ENCODE results near the gene PLEKHM3.

Gene PLEKHM3

DNA sequence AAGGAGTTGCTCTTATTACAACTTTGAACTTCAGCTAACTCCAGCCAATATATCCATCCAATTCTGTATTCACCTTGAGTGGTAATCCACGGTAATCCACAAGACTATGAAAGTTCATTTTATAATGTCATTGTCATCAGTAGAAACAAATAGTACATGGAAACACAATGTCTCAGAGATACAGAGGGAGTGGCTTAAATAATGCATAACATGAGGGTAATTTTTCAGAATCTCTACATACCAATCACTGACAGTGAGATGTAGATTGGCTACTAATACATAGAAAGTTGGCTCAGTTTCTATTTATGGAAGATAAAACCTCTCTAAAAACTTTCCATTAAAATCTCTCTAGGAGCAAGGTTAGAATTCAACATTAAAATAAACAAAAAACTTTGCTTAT is 93.2 kb downstream of the PLEKHM3 start:
- no peak for DNase-seq (ENCODE audit: low read depth in 1 of 2, low spot score in 1 of 2)
- H3K27ac ChIP-seq (replicated peaks): no peak overlapping the region
- TF ChIP-seq, protein P1, sequence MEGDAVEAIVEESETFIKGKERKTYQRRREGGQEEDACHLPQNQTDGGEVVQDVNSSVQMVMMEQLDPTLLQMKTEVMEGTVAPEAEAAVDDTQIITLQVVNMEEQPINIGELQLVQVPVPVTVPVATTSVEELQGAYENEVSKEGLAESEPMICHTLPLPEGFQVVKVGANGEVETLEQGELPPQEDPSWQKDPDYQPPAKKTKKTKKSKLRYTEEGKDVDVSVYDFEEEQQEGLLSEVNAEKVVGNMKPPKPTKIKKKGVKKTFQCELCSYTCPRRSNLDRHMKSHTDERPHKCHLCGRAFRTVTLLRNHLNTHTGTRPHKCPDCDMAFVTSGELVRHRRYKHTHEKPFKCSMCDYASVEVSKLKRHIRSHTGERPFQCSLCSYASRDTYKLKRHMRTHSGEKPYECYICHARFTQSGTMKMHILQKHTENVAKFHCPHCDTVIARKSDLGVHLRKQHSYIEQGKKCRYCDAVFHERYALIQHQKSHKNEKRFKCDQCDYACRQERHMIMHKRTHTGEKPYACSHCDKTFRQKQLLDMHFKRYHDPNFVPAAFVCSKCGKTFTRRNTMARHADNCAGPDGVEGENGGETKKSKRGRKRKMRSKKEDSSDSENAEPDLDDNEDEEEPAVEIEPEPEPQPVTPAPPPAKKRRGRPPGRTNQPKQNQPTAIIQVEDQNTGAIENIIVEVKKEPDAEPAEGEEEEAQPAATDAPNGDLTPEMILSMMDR (IDR thresholded peaks at IDR 0.05; ENCODE audit: insufficient read depth, low read length): no peak
- no peak for TF ChIP-seq GABPA (IDR thresholded peaks at IDR 0.05; ENCODE audit: low read depth)
- no peak for TF ChIP-seq POLR2AphosphoS5 (IDR thresholded peaks at IDR 0.05; ENCODE audit: low read depth)
- TF ChIP-seq, protein P2, sequence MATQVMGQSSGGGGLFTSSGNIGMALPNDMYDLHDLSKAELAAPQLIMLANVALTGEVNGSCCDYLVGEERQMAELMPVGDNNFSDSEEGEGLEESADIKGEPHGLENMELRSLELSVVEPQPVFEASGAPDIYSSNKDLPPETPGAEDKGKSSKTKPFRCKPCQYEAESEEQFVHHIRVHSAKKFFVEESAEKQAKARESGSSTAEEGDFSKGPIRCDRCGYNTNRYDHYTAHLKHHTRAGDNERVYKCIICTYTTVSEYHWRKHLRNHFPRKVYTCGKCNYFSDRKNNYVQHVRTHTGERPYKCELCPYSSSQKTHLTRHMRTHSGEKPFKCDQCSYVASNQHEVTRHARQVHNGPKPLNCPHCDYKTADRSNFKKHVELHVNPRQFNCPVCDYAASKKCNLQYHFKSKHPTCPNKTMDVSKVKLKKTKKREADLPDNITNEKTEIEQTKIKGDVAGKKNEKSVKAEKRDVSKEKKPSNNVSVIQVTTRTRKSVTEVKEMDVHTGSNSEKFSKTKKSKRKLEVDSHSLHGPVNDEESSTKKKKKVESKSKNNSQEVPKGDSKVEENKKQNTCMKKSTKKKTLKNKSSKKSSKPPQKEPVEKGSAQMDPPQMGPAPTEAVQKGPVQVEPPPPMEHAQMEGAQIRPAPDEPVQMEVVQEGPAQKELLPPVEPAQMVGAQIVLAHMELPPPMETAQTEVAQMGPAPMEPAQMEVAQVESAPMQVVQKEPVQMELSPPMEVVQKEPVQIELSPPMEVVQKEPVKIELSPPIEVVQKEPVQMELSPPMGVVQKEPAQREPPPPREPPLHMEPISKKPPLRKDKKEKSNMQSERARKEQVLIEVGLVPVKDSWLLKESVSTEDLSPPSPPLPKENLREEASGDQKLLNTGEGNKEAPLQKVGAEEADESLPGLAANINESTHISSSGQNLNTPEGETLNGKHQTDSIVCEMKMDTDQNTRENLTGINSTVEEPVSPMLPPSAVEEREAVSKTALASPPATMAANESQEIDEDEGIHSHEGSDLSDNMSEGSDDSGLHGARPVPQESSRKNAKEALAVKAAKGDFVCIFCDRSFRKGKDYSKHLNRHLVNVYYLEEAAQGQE (IDR thresholded peaks at IDR 0.05; ENCODE audit: insufficient replicate concordance, low read depth): no peak
- no peak for TF ChIP-seq SPI1 (IDR thresholded peaks at IDR 0.05; ENCODE audit: borderline replicate concordance, low read depth)
- H3K4me3 ChIP-seq (replicated peaks; ENCODE audit: insufficient read depth, low read length): no peak overlapping the region
- H3K27me3 ChIP-seq (ENCODE audit: insufficient read depth, poor library complexity, severe bottlenecking): no peaks in the 10 kb centered on the region

DNA sequence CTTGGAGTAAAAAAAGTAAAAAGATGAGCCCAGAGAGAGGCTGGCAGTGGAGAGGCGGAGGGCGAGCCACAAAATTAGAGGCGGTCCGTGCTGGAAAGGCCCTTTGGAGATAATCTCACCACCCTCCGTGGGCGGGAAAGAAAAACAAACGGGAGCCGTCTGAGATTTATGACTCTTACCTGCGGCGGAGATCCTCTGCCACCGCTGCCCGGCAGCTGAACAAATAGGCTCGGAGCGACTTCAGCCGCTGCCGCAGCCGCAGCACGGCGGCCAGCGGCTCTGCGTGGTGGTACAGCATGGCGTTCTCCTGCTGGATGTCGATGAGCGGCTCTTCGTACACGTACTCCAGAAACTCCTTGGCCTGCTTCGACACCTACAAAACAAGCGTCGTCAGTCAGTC is 94.6 kb downstream of the PLEKHM3 start:
- TF ChIP-seq, protein P1 (IDR thresholded peaks at IDR 0.05; ENCODE audit: insufficient read depth, low read length): no peak
- no peak for TF ChIP-seq SPI1 (IDR thresholded peaks at IDR 0.05; ENCODE audit: borderline replicate concordance, low read depth)
- TF ChIP-seq POLR2AphosphoS5 (IDR thresholded peaks at IDR 0.05; ENCODE audit: low read depth): no peak
- Histone ChIP-seq H3K27me3 (ENCODE audit: insufficient read depth, poor library complexity, severe bottlenecking) (no peaks in the 10 kb centered on the region), H3K4me3 (replicated peaks; ENCODE audit: insufficient read depth, low read length) (no peak overlapping the region), H3K27ac (replicated peaks) (no peak overlapping the region)
- no peak for DNase-seq (ENCODE audit: low read depth in 1 of 2, low spot score in 1 of 2)

DNA sequence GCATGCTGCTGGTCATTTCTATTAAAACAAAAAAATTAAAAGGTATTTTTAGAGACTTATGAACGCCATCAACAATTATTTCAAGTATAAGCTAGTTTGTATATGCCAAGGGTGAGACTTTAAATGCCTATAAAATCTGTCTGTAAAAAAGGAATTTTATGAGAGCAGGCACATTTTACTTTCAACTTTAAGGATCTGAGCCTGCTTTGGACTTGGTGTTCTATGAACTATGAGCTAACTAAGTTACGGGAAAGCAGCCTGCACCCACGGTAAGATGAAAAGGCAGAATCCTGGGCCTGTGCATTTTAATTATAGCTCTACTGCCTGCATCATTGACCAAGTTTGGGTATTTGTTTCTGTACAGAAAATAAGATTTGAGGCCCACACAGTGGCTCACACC is 95.4 kb downstream of the PLEKHM3 start:
- DNase-seq (ENCODE audit: low read depth in 1 of 2, low spot score in 1 of 2): no peak
- TF ChIP-seq, protein P2 (IDR thresholded peaks at IDR 0.05; ENCODE audit: insufficient replicate concordance, low read depth): no peak
- TF ChIP-seq POLR2AphosphoS5 (IDR thresholded peaks at IDR 0.05; ENCODE audit: low read depth): no peak
- TF ChIP-seq, protein P1 (IDR thresholded peaks at IDR 0.05; ENCODE audit: insufficient read depth, low read length): no peak
- H3K27me3 ChIP-seq (ENCODE audit: insufficient read depth, poor library complexity, severe bottlenecking): no peaks in the 10 kb centered on the region
- no peak overlapping the region for H3K4me3 ChIP-seq (replicated peaks; ENCODE audit: insufficient read depth, low read length)
- no peak overlapping the region for H3K27ac ChIP-seq (replicated peaks)

DNA sequence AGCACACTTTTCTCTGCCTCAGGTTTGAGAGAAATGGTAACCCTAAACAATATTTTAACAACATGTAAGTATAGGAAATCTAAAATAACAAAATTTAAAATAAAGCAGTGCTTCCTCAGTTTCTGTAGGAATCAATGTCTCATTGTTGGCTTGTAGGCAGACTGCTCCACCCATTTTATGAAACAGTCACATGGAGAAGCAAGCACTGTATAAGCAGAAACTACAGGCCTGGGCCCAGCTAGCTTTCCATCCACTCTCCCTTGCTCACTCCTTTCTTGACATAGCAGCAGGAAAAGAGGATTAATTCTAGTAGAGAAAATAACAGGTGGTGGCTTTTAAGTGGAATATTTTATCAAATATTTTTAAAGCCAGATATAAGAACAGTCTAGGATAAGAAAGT is 97.2 kb downstream of the PLEKHM3 start:
- H3K4me3 ChIP-seq (replicated peaks; ENCODE audit: insufficient read depth, low read length): no peak overlapping the region
- no peaks in the 10 kb centered on the region for H3K27me3 ChIP-seq (ENCODE audit: insufficient read depth, poor library complexity, severe bottlenecking)
- H3K27ac ChIP-seq (replicated peaks): no peak overlapping the region
- no peak for DNase-seq (ENCODE audit: low read depth in 1 of 2, low spot score in 1 of 2)
- TF ChIP-seq, protein P2 (IDR thresholded peaks at IDR 0.05; ENCODE audit: insufficient replicate concordance, low read depth): no peak
- TF ChIP-seq GABPA (IDR thresholded peaks at IDR 0.05; ENCODE audit: low read depth): no peak
- TF ChIP-seq, protein P1 (IDR thresholded peaks at IDR 0.05; ENCODE audit: insufficient read depth, low read length): no peak
- no peak for TF ChIP-seq SPI1 (IDR thresholded peaks at IDR 0.05; ENCODE audit: borderline replicate concordance, low read depth)
- no peak for TF ChIP-seq POLR2AphosphoS5 (IDR thresholded peaks at IDR 0.05; ENCODE audit: low read depth)
